ENCODE measurements around the gene RALGAPA2. TPM values are rescaled to one million over a fixed set of nuclear protein-coding genes. Genes with fewer than 3 reads are reported as not detected.

Gene RALGAPA2
- total and polyA plus RNA-seq, 2 experiments from 2014 or later, result 14.5 to 35.5 TPM

- Histone ChIP-seq H3K27ac (no peak overlapping the region), H3K4me1 (ENCODE audit: low read depth) (no peaks in the 10 kb centered on the region), H3K36me3 (no peaks in the 10 kb centered on the region), H3K4me3 (no peak overlapping the region), H3K9me3 (ENCODE audit: low read depth) (no peaks in the 10 kb centered on the region), H3K27me3 (no peaks in the 10 kb centered on the region)
- TF ChIP-seq, protein P1, sequence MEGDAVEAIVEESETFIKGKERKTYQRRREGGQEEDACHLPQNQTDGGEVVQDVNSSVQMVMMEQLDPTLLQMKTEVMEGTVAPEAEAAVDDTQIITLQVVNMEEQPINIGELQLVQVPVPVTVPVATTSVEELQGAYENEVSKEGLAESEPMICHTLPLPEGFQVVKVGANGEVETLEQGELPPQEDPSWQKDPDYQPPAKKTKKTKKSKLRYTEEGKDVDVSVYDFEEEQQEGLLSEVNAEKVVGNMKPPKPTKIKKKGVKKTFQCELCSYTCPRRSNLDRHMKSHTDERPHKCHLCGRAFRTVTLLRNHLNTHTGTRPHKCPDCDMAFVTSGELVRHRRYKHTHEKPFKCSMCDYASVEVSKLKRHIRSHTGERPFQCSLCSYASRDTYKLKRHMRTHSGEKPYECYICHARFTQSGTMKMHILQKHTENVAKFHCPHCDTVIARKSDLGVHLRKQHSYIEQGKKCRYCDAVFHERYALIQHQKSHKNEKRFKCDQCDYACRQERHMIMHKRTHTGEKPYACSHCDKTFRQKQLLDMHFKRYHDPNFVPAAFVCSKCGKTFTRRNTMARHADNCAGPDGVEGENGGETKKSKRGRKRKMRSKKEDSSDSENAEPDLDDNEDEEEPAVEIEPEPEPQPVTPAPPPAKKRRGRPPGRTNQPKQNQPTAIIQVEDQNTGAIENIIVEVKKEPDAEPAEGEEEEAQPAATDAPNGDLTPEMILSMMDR (IDR thresholded peaks at IDR 0.05; ENCODE audit: low read depth, low read length), result no peak
- no peak for DNase-seq (ENCODE audit: low read depth in 1 of 2, low spot score in 1 of 2)
Measured at GRCh38 chr20:20733943-20734342, 21.5 kb upstream of the RALGAPA2 start.

DNA sequence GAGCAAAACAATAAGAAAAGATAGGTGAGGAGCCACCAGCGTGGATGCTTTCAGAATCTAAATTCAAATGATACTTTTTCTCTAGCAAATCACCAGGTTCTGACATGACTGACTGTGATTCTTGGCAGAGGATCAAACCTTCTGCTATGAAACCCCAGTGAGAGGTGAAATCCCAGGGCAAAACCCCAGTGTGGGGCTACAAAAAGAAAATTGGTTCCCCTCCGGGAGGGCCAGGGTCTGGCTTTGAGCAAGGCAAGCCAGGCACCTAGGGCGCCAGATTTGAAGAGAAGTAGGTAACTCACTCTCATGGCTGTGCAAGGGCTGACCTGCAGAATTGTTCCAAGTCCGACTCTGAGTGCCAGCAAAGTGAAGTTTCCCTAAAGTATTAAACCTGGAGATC, 20.2 kb upstream of the RALGAPA2 start:
- H3K27me3 ChIP-seq, result no peaks in the 10 kb centered on the region
- H3K27ac ChIP-seq, result no peak overlapping the region
- H3K4me1 ChIP-seq (ENCODE audit: low read depth), result no peaks in the 10 kb centered on the region
- no peak for DNase-seq (ENCODE audit: low read depth in 1 of 2, low spot score in 1 of 2)
- H3K9me3 ChIP-seq (ENCODE audit: low read depth), result no peaks in the 10 kb centered on the region
- no peak overlapping the region for H3K4me3 ChIP-seq
- TF ChIP-seq, protein P1 (IDR thresholded peaks at IDR 0.05; ENCODE audit: low read depth, low read length), result no peak
- no peaks in the 10 kb centered on the region for H3K36me3 ChIP-seq

GRCh38 chr20:20731945-20732296, 19.5 kb upstream of the RALGAPA2 start:
- H3K9me3 ChIP-seq (ENCODE audit: low read depth), result no peaks in the 10 kb centered on the region
- H3K4me3 ChIP-seq, result no peak overlapping the region
- DNase-seq (ENCODE audit: low read depth in 1 of 2, low spot score in 1 of 2), result peak in 1 of 2 donors; percentile 50
- no peak overlapping the region for H3K27ac ChIP-seq
- H3K36me3 ChIP-seq, result no peaks in the 10 kb centered on the region
- TF ChIP-seq, protein P1 (IDR thresholded peaks at IDR 0.05; ENCODE audit: low read depth, low read length), result no peak
- no peaks in the 10 kb centered on the region for H3K4me1 ChIP-seq (ENCODE audit: low read depth)
- H3K27me3 ChIP-seq, result no peaks in the 10 kb centered on the region

DNA sequence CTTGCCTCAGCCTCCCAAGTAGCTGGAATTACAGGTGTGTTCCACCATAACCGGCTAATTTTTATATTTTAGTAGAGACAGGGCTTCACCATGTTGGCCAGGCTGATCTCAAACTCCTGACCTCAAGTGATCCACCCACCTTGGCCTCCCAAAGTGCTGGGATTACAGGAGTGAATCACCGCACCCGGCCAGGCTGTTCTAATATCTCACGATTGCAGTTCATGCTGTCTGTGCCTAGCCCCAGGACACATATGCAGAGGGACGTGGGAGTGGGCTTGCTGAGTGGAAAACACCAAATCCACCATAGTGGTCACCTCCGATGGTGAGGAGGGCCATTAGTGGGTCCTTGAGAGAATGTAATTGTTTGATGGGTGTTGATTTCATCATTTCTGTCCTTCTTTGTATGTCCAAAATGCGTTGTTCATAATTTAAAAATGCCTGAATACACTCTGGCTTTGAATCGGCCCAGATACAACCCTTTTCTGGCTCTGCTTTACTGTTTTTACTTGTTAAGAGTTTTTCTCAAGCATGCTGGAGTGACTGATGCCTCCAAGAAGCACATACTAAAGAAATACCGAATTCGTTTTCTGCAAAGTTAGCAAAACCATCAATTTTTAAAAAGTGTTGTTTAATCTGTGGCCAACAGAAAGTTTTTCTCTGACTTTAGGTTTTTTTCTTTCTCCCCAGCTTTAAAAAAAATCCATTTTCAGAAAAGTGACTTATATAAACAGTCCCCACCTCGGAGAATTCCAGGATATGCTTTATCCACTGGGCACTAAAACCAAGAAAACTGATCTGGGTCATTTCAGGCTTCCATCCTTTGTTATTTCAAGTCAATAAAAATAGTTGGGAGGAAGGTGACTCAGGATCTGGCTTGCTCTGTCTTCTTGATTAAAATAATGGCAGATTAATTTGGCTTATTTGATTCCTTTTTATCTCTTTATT, 18.8 kb upstream of the RALGAPA2 start:
- Histone ChIP-seq H3K4me1 (ENCODE audit: low read depth) (no peaks in the 10 kb centered on the region), H3K4me3 (no peak overlapping the region), H3K27ac (no peak overlapping the region), H3K27me3 (no peaks in the 10 kb centered on the region), H3K36me3 (no peaks in the 10 kb centered on the region), H3K9me3 (ENCODE audit: low read depth) (no peaks in the 10 kb centered on the region)
- TF ChIP-seq, protein P1 (IDR thresholded peaks at IDR 0.05; ENCODE audit: low read depth, low read length), result no peak
- DNase-seq (ENCODE audit: low read depth in 1 of 2, low spot score in 1 of 2), result peak in 1 of 2 donors; percentile 24

DNA sequence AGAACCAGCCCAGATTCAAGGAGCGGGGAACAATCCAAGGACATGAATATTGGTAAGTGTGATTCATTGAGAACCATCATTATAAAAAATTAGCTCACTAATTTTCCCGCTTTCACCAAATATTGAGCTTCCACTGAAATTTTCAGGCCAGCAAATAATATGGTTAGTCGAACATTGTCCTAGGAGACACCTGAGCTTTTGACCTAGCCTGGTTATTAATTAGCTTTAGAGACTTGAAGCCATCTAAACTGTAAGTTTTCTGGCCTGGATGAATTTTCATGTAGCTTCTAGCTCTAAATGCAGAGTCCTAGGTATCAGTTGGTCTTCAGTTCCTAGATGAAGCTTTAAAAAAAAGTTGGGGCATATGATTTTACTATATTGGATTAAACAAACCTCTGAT, 17.1 kb upstream of the RALGAPA2 start:
- TF ChIP-seq, protein P1 (IDR thresholded peaks at IDR 0.05; ENCODE audit: low read depth, low read length), result no peak

More for the DNA sequence above, 17.1 kb upstream of the RALGAPA2 start:
- Histone ChIP-seq H3K27ac (no peak overlapping the region), H3K9me3 (ENCODE audit: low read depth) (no peaks in the 10 kb centered on the region), H3K4me1 (ENCODE audit: low read depth) (no peaks in the 10 kb centered on the region), H3K36me3 (no peaks in the 10 kb centered on the region), H3K4me3 (no peak overlapping the region), H3K27me3 (no peaks in the 10 kb centered on the region)
- DNase-seq (ENCODE audit: low read depth in 1 of 2, low spot score in 1 of 2), result no peak
